Body of pancreas (tissue), 4 donors: ENCODE measurements around the gene ACIN1.
A peak's percentile ranks its signal among the peaks of the same experiment; 100 is the strongest.

Experiments
- POLR2A ChIP-seq, 3 donors: fragments of 450-650 bp; IDR thresholded peaks; one replicate each; pipeline ENCODE4 v1.6.1; 2016; ENCODE audit warnings: antibody characterized with exemption in 3 of 3, mild to moderate bottlenecking in 2 of 3
- TF ChIP-seq, protein P1 (sequence below), 7 experiments: fragments of 450-650 bp in 4 of 7; fragments of 200-600 bp in 3 of 7; sonication (generic) in 3 of 7; IDR thresholded peaks; one replicate each; pipeline ENCODE4 v1.5.1; 2016 to 2019; ENCODE audit warnings: antibody characterized with exemption in 7 of 7

DNA sequence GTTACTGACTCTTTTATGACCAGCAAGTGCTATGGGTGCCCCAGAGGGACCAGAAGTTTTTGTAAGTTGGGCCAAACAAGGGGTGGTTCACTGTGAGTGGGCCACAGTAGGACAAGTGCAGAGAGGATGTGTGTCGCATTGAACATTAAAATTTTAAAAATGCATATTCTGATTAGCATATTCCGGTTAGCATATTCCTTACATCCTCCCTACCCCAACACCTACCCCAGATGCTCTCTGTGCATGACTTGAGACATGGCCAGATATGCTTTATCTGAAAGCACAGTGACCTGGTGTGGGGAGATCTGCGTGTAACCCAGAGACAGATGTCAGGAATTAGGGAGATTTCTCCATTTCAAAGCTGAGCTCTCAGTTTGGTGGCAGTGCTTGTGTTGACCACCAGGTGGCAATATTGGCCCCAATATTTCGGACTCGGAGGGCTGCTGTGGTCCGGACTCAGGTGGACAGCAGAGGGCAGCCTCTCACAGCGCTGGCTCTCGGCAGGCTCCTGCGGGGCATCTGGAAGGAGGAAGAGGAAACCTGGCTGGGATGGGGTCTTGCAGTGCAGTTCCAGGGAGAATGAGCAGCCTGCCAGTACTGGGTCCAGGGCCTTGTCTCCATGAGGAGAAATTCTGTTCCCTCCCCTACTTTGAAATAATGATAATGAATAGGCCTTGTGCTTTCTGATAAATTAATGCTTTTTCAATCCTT lies 25.8 kb upstream of the ACIN1 start:
- TF ChIP-seq, protein P1, sequence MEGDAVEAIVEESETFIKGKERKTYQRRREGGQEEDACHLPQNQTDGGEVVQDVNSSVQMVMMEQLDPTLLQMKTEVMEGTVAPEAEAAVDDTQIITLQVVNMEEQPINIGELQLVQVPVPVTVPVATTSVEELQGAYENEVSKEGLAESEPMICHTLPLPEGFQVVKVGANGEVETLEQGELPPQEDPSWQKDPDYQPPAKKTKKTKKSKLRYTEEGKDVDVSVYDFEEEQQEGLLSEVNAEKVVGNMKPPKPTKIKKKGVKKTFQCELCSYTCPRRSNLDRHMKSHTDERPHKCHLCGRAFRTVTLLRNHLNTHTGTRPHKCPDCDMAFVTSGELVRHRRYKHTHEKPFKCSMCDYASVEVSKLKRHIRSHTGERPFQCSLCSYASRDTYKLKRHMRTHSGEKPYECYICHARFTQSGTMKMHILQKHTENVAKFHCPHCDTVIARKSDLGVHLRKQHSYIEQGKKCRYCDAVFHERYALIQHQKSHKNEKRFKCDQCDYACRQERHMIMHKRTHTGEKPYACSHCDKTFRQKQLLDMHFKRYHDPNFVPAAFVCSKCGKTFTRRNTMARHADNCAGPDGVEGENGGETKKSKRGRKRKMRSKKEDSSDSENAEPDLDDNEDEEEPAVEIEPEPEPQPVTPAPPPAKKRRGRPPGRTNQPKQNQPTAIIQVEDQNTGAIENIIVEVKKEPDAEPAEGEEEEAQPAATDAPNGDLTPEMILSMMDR (IDR thresholded peaks at IDR 0.05) = peak; percentile 99 to 100 (median 100)
- no peak for TF ChIP-seq POLR2A (IDR thresholded peaks at IDR 0.05)
